HG02981 (cell line): Measurements from ENCODE around the gene SOX5.
A peak's percentile ranks its signal among the peaks of the same experiment; 100 is the strongest.

ENCODE experiments used
- ATAC-seq: cut with Tn5 transposase; IDR thresholded peaks from one replicate; pipeline ENCODE4 v1.9.1; 2021; ENCODE audit warnings: mild to moderate bottlenecking, moderate library complexity; ENCODE audit not compliant: unreplicated experiment

Gene SOX5

GRCh38 chr12:23949348-23950209 is at the start of gene SOX5:
Gene SOX5 (minus strand): TSS chr12:23949670. CDS start chr12:23949601, 69 bp downstream.
- ATAC-seq: peak; percentile 39

GRCh38 chr12:23987046-23987445 is 37.6 kb upstream of the SOX5 start:
- ATAC-seq: no peak

- no peak for ATAC-seq
Measured at GRCh38 chr12:23980826-23981225, 31.4 kb upstream of the SOX5 start.

GRCh38 chr12:23964812-23965211 is 15.3 kb upstream of the SOX5 start:
- no peak for ATAC-seq

- ATAC-seq: no peak
Measured at GRCh38 chr12:23959826-23960225, 10.4 kb upstream of the SOX5 start.

- ATAC-seq: no peak
Measured at GRCh38 chr12:23954332-23954731, 4.9 kb upstream of the SOX5 start.

GRCh38 chr12:23952071-23952470 is 2.6 kb upstream of the SOX5 start:
- ATAC-seq: no peak

- ATAC-seq: no peak
Measured at GRCh38 chr12:23950775-23951451, 1.4 kb upstream of the SOX5 start.

GRCh38 chr12:23950210-23950774 is 822 bp upstream of the SOX5 start:
- ATAC-seq: no peak

- ATAC-seq: no peak
Measured at GRCh38 chr12:23948291-23948690, 1.2 kb downstream of the SOX5 start.

GRCh38 chr12:23947395-23947794 is 2.1 kb downstream of the SOX5 start:
- no peak for ATAC-seq

GRCh38 chr12:23945249-23945648 is 4.2 kb downstream of the SOX5 start:
- ATAC-seq: no peak

- ATAC-seq: no peak
Measured at GRCh38 chr12:23944067-23944466, 5.4 kb downstream of the SOX5 start.

GRCh38 chr12:23942841-23943240 is 6.6 kb downstream of the SOX5 start:
- ATAC-seq: no peak

GRCh38 chr12:23941780-23942179 is 7.7 kb downstream of the SOX5 start:
- no peak for ATAC-seq

GRCh38 chr12:23938422-23938821 is 11.0 kb downstream of the SOX5 start:
- ATAC-seq: no peak

GRCh38 chr12:23931176-23931575 is 18.3 kb downstream of the SOX5 start:
- no peak for ATAC-seq

GRCh38 chr12:23930599-23930998 is 18.9 kb downstream of the SOX5 start:
- no peak for ATAC-seq

GRCh38 chr12:23929906-23930305 is 19.6 kb downstream of the SOX5 start:
- no peak for ATAC-seq

- no peak for ATAC-seq
Measured at GRCh38 chr12:23927907-23928306, 21.6 kb downstream of the SOX5 start.

- no peak for ATAC-seq
Measured at GRCh38 chr12:23921099-23921856, 28.2 kb downstream of the SOX5 start.
